Stimulated activated CD4-positive, alpha-beta T cell treated with anti-CD3 and anti-CD28 coated beads, Interleukin-12 subunit alpha, Interleukin-12 subunit beta, amount 100 ng/mL, for 4 hours (primary cell): ENCODE results near the gene STOX2.

Experiments
- DNase-seq: peaks from one replicate; pipeline ENCODE4 v3.0.0-alpha.2; 2020

Gene STOX2

DNA sequence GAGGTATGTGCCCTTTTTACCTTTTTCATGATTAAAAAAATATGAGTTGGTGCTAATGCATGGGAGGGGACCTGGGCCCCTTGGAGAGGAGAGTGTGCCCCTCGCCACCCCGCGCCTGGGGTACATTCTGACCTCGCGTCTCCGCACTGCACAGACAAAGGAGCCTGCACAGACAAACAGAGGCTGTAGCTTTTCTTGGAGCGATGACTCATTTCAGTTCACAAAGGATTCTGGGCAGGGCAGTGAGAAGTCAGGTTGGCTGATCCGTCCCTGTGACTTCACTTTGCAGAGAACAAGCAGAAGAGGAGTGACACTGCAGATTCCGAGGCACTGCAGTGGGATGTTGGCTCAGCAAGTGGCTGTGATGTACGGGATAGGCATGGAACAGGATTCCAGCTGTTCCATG lies 82.9 kb downstream of the STOX2 start:
- DNase-seq = no peak

DNA sequence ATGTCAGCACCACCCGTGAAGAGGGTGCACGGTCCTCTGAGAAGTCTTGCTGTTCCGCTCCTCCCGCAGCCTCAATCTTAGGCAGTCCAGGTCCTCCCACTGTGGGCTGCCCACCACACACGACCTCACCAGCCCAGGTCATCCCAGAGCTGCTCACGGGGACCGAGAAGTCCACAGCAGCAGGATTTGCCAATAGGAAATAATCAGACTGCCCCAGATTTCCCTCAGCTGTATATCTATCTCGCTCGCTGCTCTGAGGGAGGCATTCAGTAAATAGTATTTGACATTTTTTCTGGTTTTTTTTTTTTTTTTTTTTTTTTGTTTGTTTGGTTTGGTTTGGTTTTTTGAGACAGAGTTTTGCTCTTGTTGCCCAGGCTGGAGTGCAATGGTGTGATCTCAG lies 83.8 kb downstream of the STOX2 start:
- DNase-seq = no peak

DNA sequence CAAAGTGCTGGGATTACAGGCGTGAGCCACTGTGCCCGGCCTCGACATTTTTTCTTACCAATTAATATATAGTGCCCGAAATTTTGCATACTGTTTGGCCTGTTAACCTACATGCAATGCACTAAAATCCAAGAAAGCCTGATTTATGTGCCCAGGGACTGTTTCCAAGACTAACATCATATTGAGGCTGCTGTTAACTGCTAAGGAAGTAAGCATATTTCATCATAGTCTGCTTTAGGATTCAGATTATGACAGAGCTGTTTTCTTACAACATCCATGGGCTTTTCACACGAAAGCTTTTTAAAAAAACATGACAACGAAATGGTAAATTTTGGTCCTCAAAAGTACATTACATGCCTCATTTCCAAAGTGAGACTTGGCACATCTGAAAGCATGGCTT lies 84.4 kb downstream of the STOX2 start:
- no peak for DNase-seq

- DNase-seq = no peak
Observed at GRCh38 chr4:183989931-183990330, 84.8 kb downstream of the STOX2 start.

- DNase-seq = no peak
Observed at GRCh38 chr4:183993676-183994075, 88.6 kb downstream of the STOX2 start.

GRCh38 chr4:183995570-183995969 lies 90.5 kb downstream of the STOX2 start:
- DNase-seq = no peak

GRCh38 chr4:183996868-183997267 lies 91.8 kb downstream of the STOX2 start:
- DNase-seq = no peak

DNA sequence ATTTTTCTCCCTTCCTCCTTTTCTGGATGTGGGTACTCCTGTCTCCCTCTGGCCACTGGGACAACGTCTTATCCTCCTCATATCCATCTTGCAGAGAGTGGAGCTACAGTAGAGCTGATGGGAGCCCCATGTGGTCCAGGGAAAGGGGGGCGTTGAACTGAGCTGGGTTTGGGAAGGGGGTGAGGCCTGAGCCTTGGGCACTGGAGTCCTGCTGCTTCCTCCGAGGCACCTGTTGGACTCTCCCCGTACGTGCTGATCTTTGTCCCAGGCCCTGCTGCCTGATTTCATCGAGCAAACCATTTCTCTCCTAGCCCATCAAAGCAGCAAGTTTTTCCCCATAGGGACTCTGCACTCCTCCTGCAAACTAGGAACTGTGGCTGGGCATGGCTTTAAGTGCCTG lies 94.3 kb downstream of the STOX2 start:
- DNase-seq = no peak

DNA sequence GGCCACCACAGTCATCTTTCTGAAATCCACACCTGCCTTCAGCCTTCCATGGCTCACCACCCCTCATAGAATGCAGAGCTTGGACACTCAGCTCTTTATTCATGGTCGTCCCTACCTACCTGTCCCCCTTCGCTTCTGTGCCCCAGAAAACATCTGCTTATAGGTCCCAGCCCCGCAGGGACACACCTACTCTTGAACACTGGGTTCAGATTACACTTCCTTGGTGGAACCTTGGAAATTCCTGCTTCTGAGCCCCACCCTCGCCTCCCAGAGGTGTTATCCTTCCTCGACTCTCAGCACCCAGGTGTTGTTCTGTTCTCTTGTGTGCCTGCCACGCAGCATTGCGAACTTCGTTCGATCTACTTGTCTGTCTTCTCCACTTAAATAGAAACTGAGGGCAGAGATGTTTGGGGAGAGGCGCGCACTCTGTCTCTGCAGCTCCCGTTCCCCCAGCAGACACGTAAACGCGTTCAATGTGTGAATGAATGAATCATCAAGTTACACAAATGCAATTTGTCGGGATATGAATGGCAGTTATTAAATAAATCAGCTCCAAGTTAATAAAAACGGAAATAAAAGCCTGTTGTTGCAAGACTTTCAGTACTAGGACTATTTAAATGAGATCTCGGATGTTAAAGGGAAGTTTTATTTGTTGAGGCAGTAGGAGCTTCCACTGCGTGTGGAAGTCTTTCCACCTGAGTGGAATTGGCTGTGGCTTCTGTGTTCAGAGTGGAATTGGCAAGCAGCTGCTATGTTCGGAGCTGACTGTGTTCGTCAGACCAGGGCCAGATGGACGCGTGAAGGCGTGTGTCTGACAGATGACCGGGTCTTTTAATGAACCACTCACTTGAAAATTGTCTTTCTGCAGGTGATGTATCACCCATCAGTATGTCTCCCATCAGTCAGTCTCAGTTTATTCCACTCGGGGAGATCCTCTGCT lies 95.6 kb downstream of the STOX2 start:
- no peak for DNase-seq

GRCh38 chr4:184003433-184003832 lies 98.3 kb downstream of the STOX2 start:
- DNase-seq = no peak

GRCh38 chr4:184007891-184008290 lies 102.8 kb downstream of the STOX2 start:
- DNase-seq = no peak

- DNase-seq = no peak
Observed at GRCh38 chr4:184010696-184011095, 105.6 kb downstream of the STOX2 start.

- DNase-seq = no peak
Observed at GRCh38 chr4:184011826-184012380, 106.8 kb downstream of the STOX2 start.

- no peak for DNase-seq
Observed at GRCh38 chr4:184012937-184013336, 107.8 kb downstream of the STOX2 start.

- DNase-seq = no peak
Observed at GRCh38 chr4:184014301-184014700, 109.2 kb downstream of the STOX2 start.

- no peak for DNase-seq
Observed at GRCh38 chr4:184016759-184017668, 111.9 kb downstream of the STOX2 start.

DNA sequence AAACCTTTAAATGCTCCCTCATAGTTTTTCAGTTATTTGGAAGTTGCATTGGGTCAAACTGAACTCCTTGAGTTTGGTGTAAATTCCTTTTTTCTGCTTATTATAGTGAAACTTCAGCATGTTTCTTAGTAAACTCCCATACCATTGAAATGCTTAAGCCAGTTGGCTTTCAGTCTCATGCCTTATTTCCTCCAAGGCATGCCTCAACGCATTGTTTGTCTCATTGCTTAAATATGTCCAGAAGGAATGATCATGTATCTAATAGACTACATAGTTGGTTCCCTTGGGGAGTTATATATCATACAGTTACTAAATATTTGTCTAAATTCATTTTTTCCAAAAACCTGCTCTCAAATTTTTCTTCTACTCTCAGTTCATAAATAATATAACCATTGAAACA lies 114.0 kb downstream of the STOX2 start:
- DNase-seq = no peak

DNA sequence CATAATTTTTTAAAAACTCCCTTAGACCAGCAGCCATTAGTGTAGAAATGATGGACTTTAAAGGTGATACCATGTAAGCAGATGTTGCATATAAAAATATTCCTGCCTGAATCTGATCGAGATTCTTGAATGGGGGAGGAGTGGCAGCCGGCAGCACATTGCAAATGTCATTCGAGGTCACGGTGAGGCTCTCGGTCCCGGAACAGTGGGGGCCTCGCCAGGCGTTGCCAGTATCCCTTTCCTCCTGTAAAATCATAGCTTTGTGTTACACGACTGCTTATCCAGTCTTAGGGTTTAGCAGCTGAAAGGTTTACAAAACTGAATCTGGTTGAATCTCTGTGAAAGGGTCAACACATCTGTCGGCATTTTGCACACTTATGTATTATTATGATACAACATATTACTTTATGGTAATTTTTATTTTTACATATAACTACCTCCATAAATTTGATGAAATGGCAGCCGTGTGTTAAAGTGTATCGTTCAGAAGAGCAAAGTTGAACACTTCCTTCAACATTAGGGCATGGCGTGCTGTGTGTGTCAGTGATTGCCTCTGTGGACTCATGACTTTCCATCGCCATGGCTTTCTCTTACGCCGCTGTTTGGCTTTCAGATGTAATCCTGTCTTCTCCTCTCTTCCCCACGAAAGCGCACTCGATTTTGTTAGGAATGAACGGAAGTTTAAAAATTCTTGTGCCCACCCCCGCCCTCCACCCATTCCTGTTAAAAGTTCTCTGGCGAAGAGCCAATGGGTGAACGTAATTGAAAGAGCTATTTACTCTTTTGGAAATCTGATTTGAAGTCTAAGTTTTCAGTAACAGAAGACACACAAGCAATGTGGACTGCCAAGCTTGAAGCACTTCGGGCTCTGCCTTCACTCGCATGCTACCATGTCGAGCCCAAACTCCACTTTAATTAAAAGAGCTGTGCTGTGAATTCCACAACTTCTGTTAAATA lies 114.8 kb downstream of the STOX2 start:
- DNase-seq = no peak

- no peak for DNase-seq
Observed at GRCh38 chr4:184021389-184021788, 116.3 kb downstream of the STOX2 start.

- no peak for DNase-seq
Observed at GRCh38 chr4:184022679-184023383, 117.7 kb downstream of the STOX2 start.

DNA sequence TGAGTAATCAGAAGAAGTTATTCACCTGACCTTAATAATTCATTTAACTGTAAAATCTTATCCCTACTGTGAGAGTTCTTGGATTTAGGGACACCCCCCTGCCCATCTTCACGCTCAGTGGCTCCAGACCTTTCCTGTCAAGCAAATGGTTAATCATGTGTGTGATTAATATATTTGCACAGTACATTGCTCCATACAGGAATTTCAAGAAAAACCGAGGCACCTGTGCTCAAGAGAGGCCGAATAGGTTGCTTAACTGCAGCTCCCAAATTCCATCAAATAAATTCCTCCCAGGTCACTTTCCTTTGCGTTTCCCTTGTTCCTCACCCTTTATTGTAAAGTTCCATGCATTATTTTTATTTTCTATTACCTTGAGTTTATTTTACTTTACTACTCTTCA lies 119.5 kb downstream of the STOX2 start:
- no peak for DNase-seq
